ENCODE data around the gene PRKG1.
"Not testable (repeated sequence)": the region's sequence is repeated elsewhere in the genome, so short reads cannot be mapped to it uniquely, and the experiment has no call there.

PRKG1 gene

GRCh38 chr10:51281387-51281786 lies 207.1 kb downstream of the PRKG1 start:
- DNase-seq, result not testable (repeated sequence)

GRCh38 chr10:51285601-51286000 lies 211.3 kb downstream of the PRKG1 start:
- DNase-seq, result no peak

GRCh38 chr10:51288511-51288910 lies 214.2 kb downstream of the PRKG1 start:
- no peak for DNase-seq

- no peak for DNase-seq
Observed at GRCh38 chr10:51289519-51289918, 215.2 kb downstream of the PRKG1 start.

- no peak for DNase-seq
Observed at GRCh38 chr10:51291961-51292360, 217.7 kb downstream of the PRKG1 start.

GRCh38 chr10:51297438-51297837 lies 223.2 kb downstream of the PRKG1 start:
- DNase-seq, result no peak

- no peak for DNase-seq
Observed at GRCh38 chr10:51300617-51301304, 226.5 kb downstream of the PRKG1 start.

GRCh38 chr10:51301644-51302043 lies 227.4 kb downstream of the PRKG1 start:
- DNase-seq, result no peak

GRCh38 chr10:51302316-51302715 lies 228.0 kb downstream of the PRKG1 start:
- no peak for DNase-seq

- DNase-seq, result no peak
Observed at GRCh38 chr10:51308116-51308515, 233.8 kb downstream of the PRKG1 start.

GRCh38 chr10:51311228-51311627 lies 236.9 kb downstream of the PRKG1 start:
- no peak for DNase-seq

GRCh38 chr10:51312817-51313216 lies 238.5 kb downstream of the PRKG1 start:
- DNase-seq, result no peak

- no peak for DNase-seq
Observed at GRCh38 chr10:51313251-51313650, 239.0 kb downstream of the PRKG1 start.

- DNase-seq, result no peak
Observed at GRCh38 chr10:51313773-51314478, 239.6 kb downstream of the PRKG1 start.

- no peak for DNase-seq
Observed at GRCh38 chr10:51314481-51314880, 240.2 kb downstream of the PRKG1 start.

- DNase-seq, result no peak
Observed at GRCh38 chr10:51318399-51319172, 244.3 kb downstream of the PRKG1 start.

- DNase-seq, result no peak
Observed at GRCh38 chr10:51319173-51319435, 244.8 kb downstream of the PRKG1 start.

GRCh38 chr10:51321300-51321699 lies 247.0 kb downstream of the PRKG1 start:
- no peak for DNase-seq

GRCh38 chr10:51321980-51322379 lies 247.7 kb downstream of the PRKG1 start:
- no peak for DNase-seq

GRCh38 chr10:51325649-51326048 lies 251.4 kb downstream of the PRKG1 start:
- DNase-seq, result no peak

GRCh38 chr10:51326174-51326573 lies 251.9 kb downstream of the PRKG1 start:
- no peak for DNase-seq

- DNase-seq, result no peak
Observed at GRCh38 chr10:51327432-51327831, 253.1 kb downstream of the PRKG1 start.

- DNase-seq, result no peak
Observed at GRCh38 chr10:51340366-51340765, 266.1 kb downstream of the PRKG1 start.

Measured in stimulated activated CD4-positive, alpha-beta T cell treated with anti-CD3 and anti-CD28 coated beads, Interleukin-15, amount 100 ng/mL, for 24 hours (primary cell).